Astrocyte (in vitro differentiated cells and primary cell): ENCODE measurements around the gene ZNF525.

Experiments used
- EZH2 ChIP-seq: IDR thresholded peaks from 2 replicates; pipeline ENCODE4 v1.6.1; 2012; ENCODE audit warnings: mild to moderate bottlenecking, low read length, inconsistent platforms; ENCODE audit not compliant: insufficient read depth
- TF ChIP-seq, protein P1 (sequence below): IDR thresholded peaks from 2 replicates; pipeline ENCODE4 v1.5.1; 2011; ENCODE audit warnings: low read depth, mild to moderate bottlenecking, inconsistent platforms, low read length, moderate library complexity; ENCODE audit not compliant: insufficient read depth

DNA sequence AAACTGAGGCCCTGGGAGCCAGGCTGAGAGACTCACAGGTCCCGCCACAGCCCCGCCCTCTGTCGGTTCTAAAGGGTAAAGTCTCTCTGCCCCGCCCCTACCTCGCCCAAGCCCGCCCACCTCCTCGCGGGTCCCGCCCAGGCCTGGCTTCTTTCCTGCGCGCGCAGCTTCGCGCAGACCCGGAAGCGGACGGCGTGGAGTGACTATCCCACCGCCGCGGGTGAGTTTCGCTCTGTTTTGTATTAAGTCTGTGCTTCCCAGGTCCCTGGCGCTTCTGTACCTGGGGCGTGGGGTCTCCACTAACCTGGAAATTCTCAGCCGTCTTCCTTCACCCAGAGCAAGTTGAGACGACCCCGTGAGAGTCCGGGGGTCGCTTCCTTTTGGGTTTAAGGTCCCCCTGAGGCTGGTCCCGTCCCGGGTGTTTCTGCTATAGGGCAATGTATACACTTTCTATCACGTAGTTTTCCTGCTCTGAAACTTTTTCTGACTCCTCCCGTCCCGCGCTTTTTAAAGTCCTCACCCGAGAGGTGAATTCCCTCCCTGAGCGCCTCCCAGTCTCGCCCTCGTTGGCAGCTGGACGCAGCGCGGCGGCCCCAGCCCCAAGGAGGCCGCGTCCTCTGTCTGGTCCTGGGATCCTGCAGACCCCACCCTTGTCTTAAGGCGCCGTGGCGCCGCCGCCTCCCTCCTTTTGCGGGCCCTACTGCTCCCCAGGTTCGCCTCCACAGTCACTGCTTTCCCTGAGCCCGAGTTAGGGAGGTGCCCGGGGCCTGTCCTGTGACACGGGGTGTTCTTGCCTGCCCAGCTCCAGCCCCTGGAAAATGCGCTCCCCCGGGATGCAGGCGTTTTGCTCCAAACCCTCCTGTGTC is 29.7 kb downstream of the ZNF525 start, which contains the start of gene ZNF765:
- TF ChIP-seq, protein P1, sequence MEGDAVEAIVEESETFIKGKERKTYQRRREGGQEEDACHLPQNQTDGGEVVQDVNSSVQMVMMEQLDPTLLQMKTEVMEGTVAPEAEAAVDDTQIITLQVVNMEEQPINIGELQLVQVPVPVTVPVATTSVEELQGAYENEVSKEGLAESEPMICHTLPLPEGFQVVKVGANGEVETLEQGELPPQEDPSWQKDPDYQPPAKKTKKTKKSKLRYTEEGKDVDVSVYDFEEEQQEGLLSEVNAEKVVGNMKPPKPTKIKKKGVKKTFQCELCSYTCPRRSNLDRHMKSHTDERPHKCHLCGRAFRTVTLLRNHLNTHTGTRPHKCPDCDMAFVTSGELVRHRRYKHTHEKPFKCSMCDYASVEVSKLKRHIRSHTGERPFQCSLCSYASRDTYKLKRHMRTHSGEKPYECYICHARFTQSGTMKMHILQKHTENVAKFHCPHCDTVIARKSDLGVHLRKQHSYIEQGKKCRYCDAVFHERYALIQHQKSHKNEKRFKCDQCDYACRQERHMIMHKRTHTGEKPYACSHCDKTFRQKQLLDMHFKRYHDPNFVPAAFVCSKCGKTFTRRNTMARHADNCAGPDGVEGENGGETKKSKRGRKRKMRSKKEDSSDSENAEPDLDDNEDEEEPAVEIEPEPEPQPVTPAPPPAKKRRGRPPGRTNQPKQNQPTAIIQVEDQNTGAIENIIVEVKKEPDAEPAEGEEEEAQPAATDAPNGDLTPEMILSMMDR, result no peak
- TF ChIP-seq EZH2, result no peak
